IPS-11a (cell line): ENCODE data around the gene GLYR1.

Experiments used
- H3K4me3 ChIP-seq: one replicate; pipeline ENCODE4 v1.5.1; 2013; ENCODE audit warnings: low read depth, low read length, control low read depth

GLYR1 gene

GRCh38 chr16:4880006-4880580 lies 33.0 kb upstream of the GLYR1 start:
- H3K4me3 ChIP-seq = no peak overlapping the region

GRCh38 chr16:4879049-4879448 lies 32.0 kb upstream of the GLYR1 start:
- H3K4me3 ChIP-seq = no peak overlapping the region

DNA sequence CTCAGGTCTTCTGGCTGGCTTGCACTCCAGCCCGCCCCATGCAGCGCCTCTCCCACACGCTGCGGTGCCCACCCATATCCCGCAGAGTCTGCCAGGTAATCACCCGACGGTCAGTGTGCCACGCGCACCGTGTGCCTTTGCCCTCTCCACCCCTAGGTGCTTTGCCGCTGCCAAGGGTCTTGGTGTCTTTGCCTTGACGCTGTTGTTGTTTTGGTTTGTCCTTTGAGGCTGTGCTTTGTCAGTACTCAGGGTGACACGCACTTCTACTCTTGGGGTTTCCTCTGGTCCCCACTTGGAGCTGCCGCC lies 30.2 kb upstream of the GLYR1 start:
- H3K4me3 ChIP-seq = no peak overlapping the region

GRCh38 chr16:4876646-4877379 lies 29.7 kb upstream of the GLYR1 start:
- H3K4me3 ChIP-seq = no peak overlapping the region

DNA sequence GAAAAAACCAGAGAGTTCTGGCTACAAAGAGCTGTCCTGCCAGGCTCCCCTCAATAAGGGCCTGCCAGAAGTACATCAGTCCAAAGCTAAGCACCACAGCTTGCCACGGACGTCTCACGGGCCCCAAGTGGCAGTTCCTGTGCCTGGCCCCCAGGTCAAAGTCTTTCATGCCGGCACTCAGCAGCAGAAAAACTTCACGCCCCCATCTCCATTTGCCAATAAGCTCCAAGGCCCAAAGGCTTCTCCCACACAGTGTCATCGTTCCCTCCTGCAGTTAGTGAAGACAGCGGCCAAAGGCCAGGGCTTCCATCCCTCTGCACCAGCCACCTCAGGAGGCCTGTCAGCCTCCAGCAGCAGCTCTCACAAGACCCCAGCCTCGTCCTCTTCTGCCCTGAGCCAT lies 27.6 kb upstream of the GLYR1 start:
- H3K4me3 ChIP-seq = no peak overlapping the region

DNA sequence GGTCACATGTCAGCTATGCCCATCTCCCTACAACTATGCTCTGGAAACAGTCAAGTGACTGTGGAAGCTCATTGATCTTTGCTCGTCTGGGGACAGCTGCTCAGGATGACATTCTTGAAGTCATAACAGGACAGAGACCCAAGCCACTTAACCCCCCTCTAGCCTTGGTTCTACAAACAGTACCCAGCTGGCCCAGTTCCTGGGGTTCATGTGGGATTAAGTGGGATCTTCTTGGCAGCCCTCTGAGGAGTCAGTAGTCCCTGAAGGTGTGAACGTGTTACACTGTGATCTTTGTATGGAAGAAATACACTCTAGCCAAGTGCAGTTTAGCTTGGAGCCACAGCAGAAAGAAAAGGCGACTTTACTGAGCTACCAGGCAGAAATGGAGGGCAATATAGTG lies 26.0 kb upstream of the GLYR1 start:
- no peak overlapping the region for H3K4me3 ChIP-seq

- H3K4me3 ChIP-seq = no peak overlapping the region
Observed at GRCh38 chr16:4871071-4871470, 24.0 kb upstream of the GLYR1 start.

DNA sequence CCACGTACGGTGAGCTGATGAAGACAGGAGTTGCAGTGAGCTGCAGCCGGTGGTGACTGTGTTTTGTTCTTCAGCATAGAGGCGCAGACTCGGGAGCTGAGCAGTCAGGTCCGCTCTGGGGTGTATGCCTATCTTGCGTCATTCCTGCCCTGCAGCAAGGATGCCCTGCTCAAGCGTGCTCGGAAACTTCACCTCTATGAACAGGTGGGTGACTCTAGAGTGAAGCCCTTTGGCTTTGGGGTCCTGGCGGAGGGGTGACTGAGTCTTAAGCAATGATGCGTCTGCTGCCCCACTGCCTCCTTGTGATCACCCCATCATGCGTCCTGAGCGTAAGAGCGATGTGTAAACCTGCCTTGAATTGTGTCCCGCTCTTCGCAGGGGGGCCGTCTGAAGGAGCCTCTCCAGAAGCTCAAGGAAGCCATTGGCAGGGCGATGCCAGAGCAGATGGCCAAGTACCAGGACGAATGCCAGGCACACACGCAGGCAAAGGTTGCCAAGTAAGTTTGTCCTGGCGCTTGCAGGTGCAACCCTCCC lies 23.1 kb upstream of the GLYR1 start:
- no peak overlapping the region for H3K4me3 ChIP-seq

GRCh38 chr16:4869147-4869805 lies 22.2 kb upstream of the GLYR1 start:
- H3K4me3 ChIP-seq = no peak overlapping the region

DNA sequence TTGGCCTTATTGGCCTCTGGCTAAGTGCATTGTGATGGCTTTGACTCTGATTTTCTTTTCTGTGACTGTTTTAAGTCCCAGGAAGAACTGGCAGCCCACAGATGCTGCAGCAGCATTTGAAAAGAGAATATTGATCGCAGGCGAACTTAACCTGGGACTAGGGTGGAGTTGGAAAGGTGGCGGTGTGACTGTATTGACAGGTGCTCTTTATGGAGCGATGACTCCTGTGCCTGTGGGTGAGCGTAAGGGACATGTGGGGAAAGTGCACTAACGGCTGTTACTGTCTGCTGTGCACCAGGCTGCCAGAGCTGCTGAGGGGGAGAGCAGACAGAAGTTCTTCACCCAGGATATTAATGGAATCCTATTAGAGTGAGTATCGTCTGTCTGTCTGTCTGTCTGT lies 21.4 kb upstream of the GLYR1 start:
- H3K4me3 ChIP-seq = no peak overlapping the region

DNA sequence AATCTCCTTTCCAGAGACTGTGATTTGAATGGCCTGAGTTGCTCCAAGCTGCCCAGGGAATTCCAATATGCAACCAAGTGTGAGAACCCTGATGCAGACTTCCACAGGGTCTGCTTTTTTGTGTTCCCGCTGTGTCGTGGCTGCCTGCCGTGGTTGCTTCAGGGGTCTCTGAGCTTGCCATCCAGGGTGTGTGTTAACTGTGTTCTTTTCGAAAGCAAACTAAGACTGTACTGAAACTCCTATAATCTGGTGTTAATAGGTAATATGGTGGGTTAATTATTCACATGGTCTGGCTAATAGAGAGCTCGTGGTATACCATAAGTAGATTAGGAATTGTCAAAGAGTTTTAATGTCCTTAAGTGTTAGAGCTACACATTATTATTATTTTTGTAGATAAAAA lies 20.9 kb upstream of the GLYR1 start:
- no peak overlapping the region for H3K4me3 ChIP-seq

DNA sequence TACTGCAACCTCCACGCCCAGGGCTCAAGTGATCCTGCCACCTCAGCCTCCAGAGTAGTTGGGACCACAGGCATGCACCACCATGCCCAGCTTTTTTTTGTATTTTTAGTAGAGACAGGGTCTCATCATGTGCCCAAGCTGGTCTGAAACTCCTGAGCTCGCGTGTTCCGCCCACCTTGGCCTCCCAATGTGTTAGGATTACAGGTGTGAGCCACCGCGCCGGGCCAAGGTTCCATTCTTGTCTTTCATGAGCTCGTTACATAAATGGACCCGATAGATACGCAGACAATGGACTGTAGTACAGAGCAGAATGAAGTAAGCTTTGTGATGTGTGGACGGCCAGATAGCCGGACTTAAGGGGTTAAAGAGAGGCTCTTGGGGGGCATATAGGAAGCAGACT lies 19.5 kb upstream of the GLYR1 start:
- no peak overlapping the region for H3K4me3 ChIP-seq

GRCh38 chr16:4865231-4865860 lies 18.3 kb upstream of the GLYR1 start:
- no peak overlapping the region for H3K4me3 ChIP-seq

DNA sequence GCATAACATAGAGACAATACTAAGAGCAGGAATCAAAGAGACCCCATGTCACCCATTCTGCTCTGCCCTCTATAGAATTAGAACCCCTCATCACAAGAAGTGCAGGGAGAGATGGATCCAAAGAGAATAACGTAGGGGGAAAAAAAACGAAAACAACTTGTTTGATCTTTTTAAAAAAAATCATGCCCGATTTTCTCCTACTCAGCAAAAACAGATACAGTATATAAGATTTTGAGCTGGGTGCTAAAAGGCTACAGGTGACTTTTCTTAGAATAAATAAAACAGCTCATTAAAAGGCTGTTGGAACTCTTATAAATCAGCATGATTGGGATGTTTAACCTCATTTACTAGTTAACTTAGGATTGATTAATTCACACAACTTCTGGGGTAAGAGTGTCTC lies 17.6 kb upstream of the GLYR1 start:
- H3K4me3 ChIP-seq = no peak overlapping the region

- H3K4me3 ChIP-seq = no peak overlapping the region
Observed at GRCh38 chr16:4862639-4863038, 15.6 kb upstream of the GLYR1 start.

DNA sequence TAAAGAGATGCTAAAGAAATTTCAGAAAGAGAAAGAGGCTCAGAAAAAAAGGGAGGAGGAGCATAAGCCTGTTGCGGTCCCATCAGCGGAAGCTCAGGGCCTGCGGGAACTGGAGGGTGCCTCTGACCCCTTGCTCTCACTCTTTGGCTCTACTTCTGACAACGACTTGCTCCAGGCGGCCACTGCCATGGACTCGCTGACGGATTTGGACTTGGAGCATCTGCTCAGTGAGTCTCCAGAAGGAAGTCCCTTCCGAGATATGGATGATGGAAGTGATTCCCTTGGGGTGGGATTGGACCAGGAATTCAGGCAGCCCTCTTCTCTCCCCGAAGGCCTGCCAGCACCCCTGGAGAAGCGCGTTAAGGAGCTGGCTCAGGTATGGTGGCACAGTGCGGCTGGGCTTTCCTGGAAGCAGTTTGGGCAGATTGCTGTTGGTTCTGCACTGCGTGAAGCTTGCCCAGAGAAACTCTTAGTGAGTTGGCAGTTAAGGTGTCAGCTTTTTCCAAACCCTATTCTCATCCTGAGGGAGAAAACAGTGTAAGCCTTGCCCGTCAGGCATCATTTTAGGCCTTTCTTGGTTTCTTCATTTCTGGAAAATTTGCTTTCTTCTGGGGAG lies 13.7 kb upstream of the GLYR1 start:
- H3K4me3 ChIP-seq = no peak overlapping the region

GRCh38 chr16:4859900-4860255 lies 12.8 kb upstream of the GLYR1 start:
- no peak overlapping the region for H3K4me3 ChIP-seq

DNA sequence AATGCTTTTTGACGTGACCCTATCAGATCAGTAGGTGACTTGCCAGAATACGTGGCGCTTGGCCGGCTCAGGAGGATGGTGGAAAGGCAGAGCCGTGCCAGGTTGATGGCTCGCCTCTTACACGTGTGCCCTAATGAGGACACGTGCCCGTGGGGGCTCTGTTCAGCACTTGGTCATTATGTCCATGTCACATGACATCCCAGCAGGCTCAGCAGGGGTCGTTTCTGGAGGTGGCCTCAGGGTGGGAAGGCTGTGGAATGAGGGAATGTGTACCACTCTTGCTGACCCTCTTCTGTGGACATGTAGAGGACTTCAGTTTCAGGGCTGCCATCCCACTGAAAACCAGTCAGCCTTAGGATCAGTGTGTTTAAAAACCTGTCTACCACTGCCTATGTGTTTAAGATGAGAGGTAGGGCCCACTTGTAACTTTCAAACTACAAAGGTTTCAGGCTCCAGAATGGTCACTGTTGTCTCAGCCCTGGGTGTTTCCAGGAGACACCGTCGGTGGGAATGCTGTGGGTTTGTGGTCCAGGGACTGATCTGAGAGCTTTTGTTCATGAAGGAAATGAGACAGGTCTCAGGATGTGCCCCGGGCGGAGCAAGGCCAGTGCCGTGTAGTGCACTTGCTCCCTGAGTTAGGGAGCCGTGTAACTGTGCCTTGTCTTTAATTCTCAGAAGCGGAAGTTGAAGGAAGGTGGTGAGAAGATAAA lies 12.3 kb upstream of the GLYR1 start:
- no peak overlapping the region for H3K4me3 ChIP-seq

DNA sequence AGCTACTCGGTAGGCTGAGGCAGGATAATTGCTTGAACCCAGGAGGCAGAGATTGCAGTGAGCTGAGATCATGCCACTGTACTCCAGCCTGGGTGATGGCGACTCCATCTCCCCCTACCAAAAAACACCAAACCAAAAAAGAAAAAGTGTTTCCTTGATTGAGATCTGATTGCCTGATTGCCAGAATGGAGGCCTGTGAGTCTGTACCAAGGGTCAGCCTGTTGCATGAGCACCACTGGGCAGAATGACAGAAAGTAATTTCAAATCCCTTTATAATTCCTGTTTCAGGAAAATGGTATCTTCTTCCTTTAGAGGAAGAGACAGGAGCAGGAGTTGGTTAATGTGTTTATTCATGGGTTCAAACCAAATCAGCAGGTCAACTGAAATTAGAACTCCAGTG lies 8.7 kb upstream of the GLYR1 start:
- H3K4me3 ChIP-seq = no peak overlapping the region

DNA sequence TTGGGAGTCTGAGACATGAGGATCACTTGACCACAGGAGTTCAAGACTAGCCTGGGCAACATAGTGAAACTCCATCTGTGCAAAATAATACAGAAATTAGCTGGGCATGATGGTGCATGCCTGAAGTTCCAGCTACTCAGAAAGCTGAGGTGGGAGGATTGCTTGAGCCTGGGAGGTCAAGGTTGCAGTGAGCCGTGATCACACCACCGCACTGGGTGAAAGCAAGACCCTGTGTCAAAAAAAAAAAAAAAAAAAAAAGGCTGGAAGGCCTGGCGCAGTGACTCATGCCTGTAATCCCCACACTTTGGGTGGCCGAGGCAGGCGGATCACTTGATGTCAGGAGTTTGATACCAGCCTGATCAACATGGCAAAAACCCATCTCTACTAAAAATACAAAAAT lies 8.3 kb upstream of the GLYR1 start:
- no peak overlapping the region for H3K4me3 ChIP-seq
